Measurements from ENCODE around the gene SORT1. TPM values are rescaled to one million over a fixed set of nuclear protein-coding genes. Genes with fewer than 3 reads are reported as not detected.
"Not testable (repeated sequence)": the region's sequence is repeated elsewhere in the genome, so short reads cannot be mapped to it uniquely, and the experiment has no call there.

The SORT1 gene
- polyA plus RNA-seq, 3 donors, result 21.3 to 41.1 (median 35.3) TPM

- Mint-ChIP-seq H3K27me3 (ENCODE audit: low read depth in 3 of 3) (peaks cover 0 to 3% (median 2%) of the 10 kb centered on the region in 3 donors), H3K9me3 (peaks cover 0 to 2% (median 0%) of the 10 kb centered on the region in 7 donors), H3K4me1 (peaks cover 41% of the 10 kb centered on the region), H3K27ac (peak overlapping the region; percentile 84 to 97 (median 96)), H3K36me3 (no peaks in the 10 kb centered on the region), H3K4me3 (no peak overlapping the region)
- peak overlapping the region; percentile 60 to 76 for H3K27ac ChIP-seq (ENCODE audit: low read depth in 1 of 2, low read length in 2 of 2)
- H3K79me2 ChIP-seq (ENCODE audit: insufficient read depth, low read length), result no peaks in the 10 kb centered on the region
- no peak overlapping the region for H3K4me2 ChIP-seq (replicated peaks; ENCODE audit: extremely low read depth, low read length, poor library complexity, severe bottlenecking)
- DNase-seq, result peak; percentile 83 to 92 (median 92)
- no peak for TF ChIP-seq CTCF (IDR thresholded peaks at IDR 0.05)
- 93% methylated on average over 4 of the region's 6 CpGs for WGBS (ENCODE audit: insufficient coverage)
- H3K4me1 ChIP-seq (ENCODE audit: control insufficient read depth in 1 of 2, insufficient read depth in 2 of 2, low read length in 2 of 2), result peaks cover 36 to 38% of the 10 kb centered on the region in 2 donors
- intact Hi-C loops (cut with micrococcal nuclease), result no loop called here
- H4K20me1 ChIP-seq (ENCODE audit: insufficient read depth, low read length), result no peaks in the 10 kb centered on the region
- H3K36me3 ChIP-seq (replicated peaks in 1 of 2; ENCODE audit: control insufficient read depth in 1 of 2, insufficient read depth in 2 of 2, low read length in 2 of 2), result no peaks in the 10 kb centered on the region
- no peak overlapping the region for H3K4me3 ChIP-seq (replicated peaks in 1 of 3; ENCODE audit: low read depth in 2 of 3, low read length in 3 of 3)
- no peaks in the 10 kb centered on the region for H3K9me3 ChIP-seq (replicated peaks in 1 of 2; ENCODE audit: control insufficient read depth in 1 of 2, insufficient read depth in 1 of 2, low read length in 2 of 2)
- H2AFZ ChIP-seq (ENCODE audit: insufficient read depth, low read depth, low read length, poor library complexity, severe bottlenecking), result peak overlapping the region; percentile 64
- no peak overlapping the region for H3K9ac ChIP-seq (ENCODE audit: insufficient read depth, low read length, poor library complexity, severe bottlenecking)
- H3K27me3 ChIP-seq (ENCODE audit: control insufficient read depth in 2 of 2, insufficient read depth in 2 of 2, low read length in 2 of 2), result no peaks in the 10 kb centered on the region
Observed at GRCh38 chr1:109290998-109291397, 106.7 kb downstream of the SORT1 start.

GRCh38 chr1:109290137-109290536 lies 107.6 kb downstream of the SORT1 start:
- no peaks in the 10 kb centered on the region for H3K27me3 ChIP-seq (ENCODE audit: control insufficient read depth in 2 of 2, insufficient read depth in 2 of 2, low read length in 2 of 2)
- H3K27ac ChIP-seq (ENCODE audit: low read depth in 1 of 2, low read length in 2 of 2), result peak overlapping the region in 1 of 2 donors; percentile 76
- H3K9me3 ChIP-seq (replicated peaks in 1 of 2; ENCODE audit: control insufficient read depth in 1 of 2, insufficient read depth in 1 of 2, low read length in 2 of 2), result no peaks in the 10 kb centered on the region
- Mint-ChIP-seq H3K27ac (peak overlapping the region in 2 of 7 donors; percentile 40 to 96), H3K36me3 (no peaks in the 10 kb centered on the region), H3K4me3 (no peak overlapping the region), H3K27me3 (ENCODE audit: low read depth in 3 of 3) (peaks cover 0 to 3% (median 2%) of the 10 kb centered on the region in 3 donors), H3K4me1 (peaks cover 33% of the 10 kb centered on the region), H3K9me3 (peaks cover 0 to 2% (median 0%) of the 10 kb centered on the region in 7 donors)
- no peak overlapping the region for H3K4me3 ChIP-seq (replicated peaks in 1 of 3; ENCODE audit: low read depth in 2 of 3, low read length in 3 of 3)
- no peak for DNase-seq
- no peaks in the 10 kb centered on the region for H3K36me3 ChIP-seq (replicated peaks in 1 of 2; ENCODE audit: control insufficient read depth in 1 of 2, insufficient read depth in 2 of 2, low read length in 2 of 2)
- H3K9ac ChIP-seq (ENCODE audit: insufficient read depth, low read length, poor library complexity, severe bottlenecking), result no peak overlapping the region
- no peaks in the 10 kb centered on the region for H3K79me2 ChIP-seq (ENCODE audit: insufficient read depth, low read length)
- H4K20me1 ChIP-seq (ENCODE audit: insufficient read depth, low read length), result no peaks in the 10 kb centered on the region
- no peak overlapping the region for H2AFZ ChIP-seq (ENCODE audit: insufficient read depth, low read depth, low read length, poor library complexity, severe bottlenecking)
- WGBS (ENCODE audit: insufficient coverage), result 100% methylated on average over 1 of the region's 1 CpG
- intact Hi-C loops (cut with micrococcal nuclease), result no loop called here
- peaks cover 30 to 31% of the 10 kb centered on the region in 2 donors for H3K4me1 ChIP-seq (ENCODE audit: control insufficient read depth in 1 of 2, insufficient read depth in 2 of 2, low read length in 2 of 2)
- TF ChIP-seq CTCF (IDR thresholded peaks at IDR 0.05), result no peak
- no peak overlapping the region for H3K4me2 ChIP-seq (replicated peaks; ENCODE audit: extremely low read depth, low read length, poor library complexity, severe bottlenecking)

- H3K9me3 ChIP-seq (replicated peaks in 1 of 2; ENCODE audit: control insufficient read depth in 1 of 2, insufficient read depth in 1 of 2, low read length in 2 of 2); intact Hi-C loops (cut with micrococcal nuclease); H3K36me3 Mint-ChIP-seq: not testable (repeated sequence)
Observed at GRCh38 chr1:109286762-109287161, 111.0 kb downstream of the SORT1 start.

More at GRCh38 chr1:109286762-109287161, 111.0 kb downstream of the SORT1 start:
- no CpG with 5 or more reads among the region's 5 CpGs for WGBS (ENCODE audit: insufficient coverage)
- not testable (repeated sequence) for H3K27ac ChIP-seq (ENCODE audit: low read depth in 1 of 2, low read length in 2 of 2); H3K27ac Mint-ChIP-seq; H3K4me2 ChIP-seq (replicated peaks; ENCODE audit: extremely low read depth, low read length, poor library complexity, severe bottlenecking); H3K4me3 ChIP-seq (replicated peaks in 1 of 3; ENCODE audit: low read depth in 2 of 3, low read length in 3 of 3); H3K4me3 Mint-ChIP-seq; H3K9ac ChIP-seq (ENCODE audit: insufficient read depth, low read length, poor library complexity, severe bottlenecking); H3K27me3 ChIP-seq (ENCODE audit: control insufficient read depth in 2 of 2, insufficient read depth in 2 of 2, low read length in 2 of 2); H3K9me3 Mint-ChIP-seq; H3K36me3 ChIP-seq (replicated peaks in 1 of 2; ENCODE audit: control insufficient read depth in 1 of 2, insufficient read depth in 2 of 2, low read length in 2 of 2); H4K20me1 ChIP-seq (ENCODE audit: insufficient read depth, low read length); DNase-seq; H3K27me3 Mint-ChIP-seq (ENCODE audit: low read depth in 3 of 3); H2AFZ ChIP-seq (ENCODE audit: insufficient read depth, low read depth, low read length, poor library complexity, severe bottlenecking)
- H3K4me1 Mint-ChIP-seq, result peaks cover 32% of the 10 kb centered on the region
- peaks cover 14% of the 10 kb centered on the region for H3K79me2 ChIP-seq (ENCODE audit: insufficient read depth, low read length)
- peaks cover 34 to 38% of the 10 kb centered on the region in 2 donors for H3K4me1 ChIP-seq (ENCODE audit: control insufficient read depth in 1 of 2, insufficient read depth in 2 of 2, low read length in 2 of 2)
